ENCODE measurements around the gene NR1H2.
A peak's percentile ranks its signal among the peaks of the same experiment; 100 is the strongest.
"Not testable (repeated sequence)": the region's sequence is repeated elsewhere in the genome, so short reads cannot be mapped to it uniquely, and the experiment has no call there.

The NR1H2 gene

GRCh38 chr19:50378169-50378862 lies 2.1 kb downstream of the NR1H2 start:
- DNase-seq (ENCODE audit: low read depth, low spot score): no peak

- no peak for DNase-seq (ENCODE audit: low read depth, low spot score)
Observed at GRCh38 chr19:50378863-50379236, 2.6 kb downstream of the NR1H2 start.

- DNase-seq (ENCODE audit: low read depth, low spot score): no peak
Observed at GRCh38 chr19:50379602-50380001, 3.3 kb downstream of the NR1H2 start.

- no peak for DNase-seq (ENCODE audit: low read depth, low spot score)
Observed at GRCh38 chr19:50380137-50380536, 3.9 kb downstream of the NR1H2 start.

- no peak for DNase-seq (ENCODE audit: low read depth, low spot score)
Observed at GRCh38 chr19:50380751-50381151, 4.5 kb downstream of the NR1H2 start.

GRCh38 chr19:50381881-50382729 lies 5.8 kb downstream of the NR1H2 start:
- DNase-seq (ENCODE audit: low read depth, low spot score): no peak

- DNase-seq (ENCODE audit: low read depth, low spot score): no peak
Observed at GRCh38 chr19:50383001-50383851, 7.0 kb downstream of the NR1H2 start.

GRCh38 chr19:50383852-50384684 lies 7.8 kb downstream of the NR1H2 start, which contains the start of gene POLD1:
Gene POLD1, plus strand, starts transcription at chr19:50384347. Its CDS starts 14,505 bp downstream, at chr19:50398852.
- peak; percentile 91 for DNase-seq (ENCODE audit: low read depth, low spot score)

GRCh38 chr19:50384685-50385535 lies 8.7 kb downstream of the NR1H2 start:
- DNase-seq (ENCODE audit: low read depth, low spot score): no peak

- no peak for DNase-seq (ENCODE audit: low read depth, low spot score)
Observed at GRCh38 chr19:50387176-50387867, 11.1 kb downstream of the NR1H2 start.

- DNase-seq (ENCODE audit: low read depth, low spot score): no peak
Observed at GRCh38 chr19:50387868-50388245, 11.6 kb downstream of the NR1H2 start.

GRCh38 chr19:50390295-50390694 lies 14.0 kb downstream of the NR1H2 start:
- not testable (repeated sequence) for DNase-seq (ENCODE audit: low read depth, low spot score)

- DNase-seq (ENCODE audit: low read depth, low spot score): not testable (repeated sequence)
Observed at GRCh38 chr19:50390952-50391351, 14.7 kb downstream of the NR1H2 start.

GRCh38 chr19:50392759-50393158 lies 16.5 kb downstream of the NR1H2 start:
- DNase-seq (ENCODE audit: low read depth, low spot score): no peak

GRCh38 chr19:50393589-50393988 lies 17.3 kb downstream of the NR1H2 start:
- DNase-seq (ENCODE audit: low read depth, low spot score): no peak

- DNase-seq (ENCODE audit: low read depth, low spot score): no peak
Observed at GRCh38 chr19:50394017-50394416, 17.8 kb downstream of the NR1H2 start.

- DNase-seq (ENCODE audit: low read depth, low spot score): no peak
Observed at GRCh38 chr19:50398675-50399367, 22.6 kb downstream of the NR1H2 start.

GRCh38 chr19:50399368-50399745 lies 23.1 kb downstream of the NR1H2 start:
- DNase-seq (ENCODE audit: low read depth, low spot score): no peak

Data from brain pericyte (primary cell).